AG20443 (cell line): ENCODE data around the gene AAMP.
A peak's percentile ranks its signal among the peaks of the same experiment; 100 is the strongest.

Experiments used
- DNase-seq: peaks from one replicate; pipeline ENCODE4 v3.0.0; 2012; ENCODE audit warnings: low spot score, mixed read lengths

AAMP gene

DNA sequence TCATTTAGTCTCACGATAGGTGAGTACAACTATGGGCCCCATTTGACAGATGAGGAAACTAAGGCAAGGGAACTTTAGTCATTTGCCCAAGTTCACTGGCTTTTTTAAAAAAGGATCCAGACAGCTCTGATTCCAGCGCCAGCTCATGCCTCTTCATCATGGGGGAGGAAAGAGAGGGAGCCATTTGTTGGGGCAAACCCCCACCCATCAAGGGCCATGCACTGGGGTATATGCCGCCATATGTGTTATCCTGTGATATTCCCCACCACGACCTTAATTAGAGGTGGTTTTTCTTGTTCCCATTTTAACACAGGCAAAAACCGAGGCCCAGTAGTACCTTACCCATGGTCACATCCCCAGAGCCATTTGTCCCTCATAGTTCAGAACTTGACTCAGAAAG lies 9.8 kb downstream of the AAMP start:
- DNase-seq: no peak

DNA sequence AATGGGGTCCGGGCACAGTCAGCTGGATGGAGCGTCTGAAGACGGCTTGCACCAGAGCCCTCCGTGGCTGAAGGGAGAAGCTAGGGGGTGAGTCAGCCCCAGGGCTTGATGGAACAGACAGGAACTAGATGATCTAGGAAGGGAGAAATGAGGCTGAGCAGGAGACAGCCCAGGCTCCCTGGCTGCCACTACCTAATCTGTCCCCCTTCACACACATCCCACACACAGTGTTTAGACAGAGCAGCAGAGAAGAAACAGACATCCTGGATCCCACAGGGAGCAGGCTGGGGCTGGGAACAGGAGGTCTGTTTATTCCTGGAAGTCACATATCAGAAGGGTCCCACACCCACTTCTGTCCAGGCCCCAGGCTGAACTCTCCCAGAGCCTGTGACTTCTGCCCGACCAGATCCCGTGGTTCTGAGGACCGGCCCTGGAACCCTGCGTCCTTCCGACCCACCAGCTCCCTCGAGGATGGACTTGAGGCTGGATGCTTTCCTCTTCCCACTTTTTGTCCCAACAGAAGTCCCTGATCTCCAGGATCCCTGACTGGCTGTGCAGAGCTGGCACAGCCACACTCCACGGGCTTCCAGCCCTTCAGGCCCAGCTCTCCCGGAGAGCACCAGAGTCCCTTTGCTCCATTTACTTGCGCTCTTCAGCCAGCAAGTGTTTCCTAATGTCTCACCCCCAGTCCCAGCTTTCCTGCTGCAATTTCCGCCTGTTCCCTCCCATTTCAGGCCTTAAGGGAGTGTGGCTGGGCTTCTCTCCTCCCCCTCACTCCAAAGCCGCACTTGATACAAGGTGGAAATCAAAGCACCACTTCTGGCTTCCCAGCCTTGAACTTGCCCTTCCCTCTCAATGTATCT lies 10.6 kb downstream of the AAMP start:
- DNase-seq: peak; percentile 82

DNA sequence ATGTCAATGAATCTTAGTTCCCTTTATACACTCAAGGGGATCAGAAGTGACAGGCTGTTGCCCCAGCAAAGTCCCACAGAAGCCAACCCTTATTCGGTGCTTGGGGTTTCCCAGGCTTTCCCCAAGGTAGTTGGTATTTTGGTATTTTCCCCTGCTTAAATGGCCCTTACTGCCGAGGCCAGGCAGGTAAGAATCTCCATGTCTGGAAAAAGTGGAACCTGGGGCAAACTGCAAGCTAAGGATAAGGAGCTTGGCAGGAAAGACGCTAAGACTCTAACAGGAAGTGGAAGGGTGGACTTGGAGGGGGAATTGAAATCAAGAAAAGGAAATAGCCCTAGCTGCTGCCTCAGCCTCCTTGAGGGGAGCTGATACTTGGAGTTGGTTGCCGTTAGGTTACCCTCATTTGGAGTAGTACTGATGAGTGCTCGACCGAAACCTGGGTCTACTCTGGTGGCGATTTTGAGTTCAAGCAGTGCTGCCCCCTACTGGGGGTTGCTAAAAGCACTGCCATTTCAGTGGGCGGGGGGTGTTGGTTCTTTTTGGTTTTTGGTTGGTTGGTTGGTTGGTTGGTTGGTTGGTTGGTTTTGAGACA lies 12.5 kb downstream of the AAMP start:
- peak; percentile 48 for DNase-seq

DNA sequence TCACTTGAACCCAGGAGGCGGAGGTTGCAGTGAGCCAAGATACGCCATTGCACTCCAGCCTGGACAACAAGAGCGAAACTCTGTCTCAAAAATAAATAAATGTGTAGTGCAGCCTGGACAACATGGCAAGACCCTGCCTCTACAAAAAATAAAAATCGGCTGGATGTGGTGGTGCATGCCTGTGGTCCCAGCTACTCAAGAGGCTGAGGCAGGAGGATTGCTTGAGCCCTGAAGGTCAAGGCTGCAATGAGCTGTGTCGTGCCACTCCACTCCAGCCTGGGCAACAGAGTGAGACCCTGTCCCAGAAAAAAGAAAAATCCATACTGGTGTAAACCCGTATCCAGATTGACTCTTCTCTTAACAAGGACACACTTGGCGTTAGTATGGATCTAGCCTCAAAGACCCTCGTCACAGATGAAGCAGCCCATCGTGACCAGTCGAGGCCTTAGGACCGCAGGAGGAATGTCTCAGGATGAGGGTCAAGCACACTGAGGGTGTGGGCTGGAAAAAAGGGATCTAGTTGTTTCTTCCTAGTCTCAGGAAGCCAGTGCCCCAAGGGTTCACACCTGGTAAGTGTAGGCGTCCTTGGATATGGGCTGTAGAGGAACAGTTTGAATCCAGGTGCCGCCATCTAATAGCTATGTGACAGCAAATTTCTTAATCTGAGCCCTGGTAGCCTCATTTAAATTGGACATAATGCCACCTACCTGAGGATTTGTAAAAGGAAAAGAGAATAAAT lies 13.2 kb downstream of the AAMP start:
- DNase-seq: no peak

DNA sequence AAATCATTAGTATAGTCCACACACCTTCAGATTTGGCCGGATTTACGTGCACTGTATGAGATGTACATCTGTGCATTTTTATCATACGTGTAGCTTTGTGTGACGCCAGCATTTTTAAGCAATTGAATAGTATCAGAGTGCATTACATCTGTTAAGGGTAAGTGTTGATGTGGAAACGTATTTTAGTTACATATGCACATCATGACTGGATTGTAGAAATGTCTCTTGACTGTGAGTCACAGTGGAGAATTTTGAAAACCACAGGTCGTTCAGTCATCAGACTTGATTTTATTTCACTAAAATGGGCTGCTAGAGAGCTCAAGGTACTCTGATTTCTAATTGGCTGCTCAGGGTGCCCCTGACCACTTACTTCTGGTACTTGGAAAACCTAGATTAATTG lies 14.5 kb downstream of the AAMP start:
- peak; percentile 27 for DNase-seq

DNA sequence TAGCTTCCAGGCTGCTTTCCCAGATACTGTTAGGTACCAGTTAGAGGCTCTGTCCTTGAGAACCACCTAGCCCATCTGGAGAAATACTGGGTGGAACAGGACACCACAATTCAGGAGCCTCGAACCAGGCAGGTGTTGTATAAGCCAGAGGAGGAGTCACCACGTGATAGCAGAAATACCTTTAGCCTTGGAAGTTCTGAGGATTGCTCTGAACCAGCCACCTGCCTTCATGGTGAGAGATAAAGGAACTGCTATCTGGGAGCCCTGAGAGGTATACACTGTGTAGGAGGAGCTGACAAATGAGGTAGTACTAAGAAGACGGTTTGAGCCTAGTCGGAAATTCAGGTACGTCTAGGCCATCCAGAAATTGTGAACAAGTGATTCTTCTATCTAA lies 16.7 kb downstream of the AAMP start:
- DNase-seq: no peak

DNA sequence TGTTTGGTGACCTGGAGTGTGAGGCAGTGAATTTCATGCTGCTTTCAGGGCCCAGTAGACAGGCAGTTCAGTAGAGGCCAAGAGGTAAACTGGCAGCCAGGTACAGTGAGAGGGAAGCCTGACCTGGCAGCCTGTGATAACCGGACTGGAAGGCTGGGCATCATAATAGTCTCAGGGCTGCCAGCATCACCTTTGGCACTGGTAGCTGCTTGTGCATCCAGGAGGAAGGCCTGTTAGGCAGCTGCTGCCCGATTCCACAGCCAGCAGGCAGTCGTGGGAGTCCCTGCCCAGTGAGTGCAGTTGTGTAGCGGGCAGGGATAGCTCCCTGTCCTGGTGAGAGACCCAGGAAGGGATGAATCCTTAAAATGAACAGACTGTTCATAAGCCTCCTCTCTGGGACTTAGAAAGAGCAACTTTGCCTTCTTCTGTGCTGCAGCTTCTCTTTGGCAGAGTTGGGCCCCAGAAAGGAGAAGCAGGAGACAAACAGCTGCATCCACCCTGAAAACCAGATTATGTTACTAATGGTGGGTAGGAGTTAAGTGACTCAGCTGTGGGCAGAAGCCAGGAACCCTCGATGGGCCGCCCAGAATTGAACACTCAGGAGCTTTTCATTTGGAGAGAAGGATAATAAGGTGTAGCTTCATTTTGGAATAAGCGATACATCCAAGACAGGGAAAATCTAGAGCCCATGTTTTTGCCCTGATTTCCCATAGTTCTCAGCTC lies 17.3 kb downstream of the AAMP start:
- peak; percentile 27 for DNase-seq

DNA sequence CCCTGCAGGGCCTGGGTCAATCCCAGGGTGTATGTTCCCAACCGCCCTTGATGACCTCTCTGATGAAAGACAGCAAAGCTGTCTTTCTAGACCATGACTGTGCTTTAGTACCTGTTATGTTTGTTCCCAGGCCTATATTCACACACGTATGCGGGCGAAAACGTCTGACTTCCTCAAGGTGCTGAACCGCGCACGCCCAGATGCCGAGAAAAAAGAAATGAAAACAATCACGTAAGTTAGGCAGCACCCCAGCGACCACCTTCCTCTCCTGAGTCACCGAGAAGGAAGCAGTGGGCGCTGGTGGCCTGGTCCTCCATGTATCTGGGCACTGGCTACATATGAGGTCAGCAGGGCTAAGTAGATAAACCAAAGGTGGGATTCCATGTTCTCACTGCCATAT lies 20.2 kb downstream of the AAMP start:
- DNase-seq: no peak

DNA sequence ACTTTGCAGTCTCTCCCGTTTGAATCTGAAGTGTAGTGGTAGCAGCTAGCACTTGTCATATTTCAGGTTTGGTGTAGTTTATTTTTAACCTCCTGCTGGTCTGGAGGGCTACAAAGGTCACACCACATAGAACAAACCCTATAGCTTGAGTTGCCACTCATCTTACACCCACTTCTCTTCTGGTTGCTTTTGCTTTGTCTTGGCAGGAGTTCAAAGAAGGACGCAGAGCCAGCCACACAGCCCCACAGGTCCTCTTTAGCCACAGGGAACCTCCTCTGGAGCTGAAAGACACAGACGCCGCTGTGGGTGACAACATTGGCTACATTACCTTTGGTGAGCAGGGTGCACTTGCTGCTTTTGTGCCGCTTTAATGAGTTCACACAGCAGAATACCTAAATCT lies 24.7 kb downstream of the AAMP start:
- DNase-seq: no peak

DNA sequence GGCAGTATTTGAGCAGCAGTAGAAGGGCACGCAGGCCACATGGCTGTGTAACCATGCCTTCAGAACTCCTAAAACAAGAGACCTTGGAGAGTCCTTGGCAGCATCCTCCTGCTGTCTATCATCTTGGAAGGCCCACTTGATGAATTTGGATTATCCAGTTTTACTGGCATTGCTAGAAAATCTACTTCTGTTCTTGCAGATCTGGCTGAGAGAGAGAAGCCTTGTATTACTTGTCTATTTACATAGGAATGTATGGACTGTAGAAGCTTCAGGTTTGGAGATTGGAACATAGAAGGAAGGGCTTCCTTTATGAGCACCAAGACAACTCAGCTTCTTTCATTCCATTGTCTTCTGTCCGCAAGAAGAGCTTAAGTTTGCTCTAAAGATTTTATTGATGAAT lies 25.3 kb downstream of the AAMP start:
- DNase-seq: no peak

DNA sequence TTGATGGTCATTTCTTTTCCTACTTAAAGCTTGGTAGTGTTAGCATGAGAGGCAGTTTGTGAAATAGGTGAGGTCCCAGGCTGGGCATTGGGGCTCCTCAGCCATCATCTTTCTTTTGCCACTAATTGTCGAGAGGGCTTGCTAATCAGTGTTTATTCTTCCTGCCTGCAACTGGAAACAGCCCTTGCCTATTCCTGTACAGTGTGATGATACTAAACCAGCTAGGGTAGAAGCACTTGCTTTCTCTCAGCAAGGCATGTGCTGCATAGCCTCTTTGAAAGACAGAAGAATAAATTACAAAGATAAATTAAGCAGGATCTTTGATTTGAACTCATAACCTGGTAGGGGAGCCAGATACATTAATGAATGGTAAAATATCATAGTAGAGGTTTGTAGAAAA lies 25.7 kb downstream of the AAMP start:
- DNase-seq: no peak

DNA sequence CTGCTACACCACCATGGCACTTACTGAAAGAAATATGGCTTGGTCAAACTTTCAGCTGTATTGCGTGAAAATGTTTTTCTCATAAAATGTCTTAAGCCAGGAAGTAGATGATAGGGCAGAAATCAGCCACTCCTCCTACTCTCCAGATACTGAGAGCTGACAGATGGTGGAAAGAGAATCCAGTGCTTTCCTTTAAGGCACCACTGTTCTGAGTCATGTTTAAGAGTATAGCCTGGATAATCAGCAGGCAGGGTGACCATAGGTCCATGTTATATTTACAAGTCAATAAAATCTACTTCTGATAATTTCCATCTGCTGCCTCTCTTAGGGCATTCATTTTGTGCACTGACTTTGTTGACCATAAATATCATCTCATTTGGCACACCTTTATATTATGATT lies 31.1 kb downstream of the AAMP start:
- DNase-seq: no peak

DNA sequence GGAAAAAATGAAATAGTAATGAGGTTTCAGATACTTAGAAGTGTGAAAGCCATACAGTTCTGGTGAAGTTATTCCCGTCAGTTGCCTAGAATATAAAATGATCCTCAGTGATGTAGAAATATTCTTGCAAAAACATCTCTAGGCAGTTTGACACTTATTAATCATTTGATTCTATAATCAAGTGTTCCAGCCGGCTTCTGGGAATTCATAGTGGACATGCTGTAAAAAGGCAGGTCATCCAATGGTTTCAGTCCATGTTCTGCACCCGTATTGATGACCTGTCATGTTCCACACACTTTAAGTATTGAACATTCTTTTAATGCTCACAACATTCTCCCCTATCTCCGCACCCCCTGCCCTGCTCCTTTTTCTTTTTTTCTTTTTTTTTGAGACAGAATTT lies 33.1 kb downstream of the AAMP start:
- no peak for DNase-seq

DNA sequence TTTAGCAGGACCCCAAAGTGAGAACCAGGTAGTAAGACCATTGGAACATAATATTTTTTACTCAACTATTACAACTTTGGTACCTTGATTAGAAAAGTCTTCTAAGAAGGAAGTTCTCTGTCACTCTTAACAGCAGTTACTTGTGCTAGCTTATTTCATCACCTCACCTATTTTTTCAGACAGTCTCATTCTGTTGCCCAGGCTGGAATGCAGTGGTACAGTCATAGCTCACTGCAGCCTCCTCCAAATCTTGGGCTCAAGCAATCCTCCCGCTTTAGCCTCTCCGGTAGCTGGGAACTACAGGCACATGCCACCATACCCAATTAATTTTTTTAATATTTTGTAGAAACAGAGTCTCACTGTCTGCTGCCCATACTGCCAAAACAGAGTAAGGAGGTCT lies 34.9 kb downstream of the AAMP start:
- DNase-seq: no peak

DNA sequence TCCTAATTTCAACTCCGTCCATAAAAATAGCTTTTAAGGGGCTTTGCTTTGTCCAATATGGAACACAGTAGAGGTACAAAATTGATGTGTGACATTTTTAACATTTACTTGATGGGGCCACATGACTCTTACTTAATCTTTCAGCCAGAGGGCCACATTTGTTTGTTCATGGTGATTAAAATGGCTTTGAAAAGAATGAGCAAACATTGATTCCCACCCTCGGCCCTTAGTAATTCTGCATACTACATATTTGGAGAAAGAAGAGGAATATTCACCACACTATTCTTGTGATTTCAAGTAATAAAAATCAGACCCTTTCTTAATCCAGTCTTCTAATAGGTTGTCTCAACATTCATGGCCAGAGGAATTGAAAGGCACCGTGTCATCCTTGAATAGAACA lies 35.4 kb downstream of the AAMP start:
- DNase-seq: no peak

DNA sequence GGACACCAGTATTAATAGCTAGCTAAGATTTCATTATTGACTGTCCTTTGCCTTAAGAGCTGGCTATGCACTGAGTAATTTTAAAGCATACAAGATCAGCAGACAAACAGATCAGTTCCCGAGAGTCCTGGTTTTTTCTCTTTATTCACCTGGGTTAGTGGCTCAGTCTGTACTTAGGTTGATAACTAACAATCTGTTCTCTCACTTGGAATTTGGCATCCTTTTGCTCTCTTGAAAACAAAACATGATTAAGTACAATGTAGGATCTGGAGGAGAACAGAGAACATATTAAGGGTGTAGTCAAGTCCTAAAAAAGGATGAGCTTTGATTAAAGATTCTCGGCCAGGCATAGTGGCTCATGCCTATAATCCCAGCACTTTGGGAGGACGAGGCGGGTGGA lies 36.4 kb downstream of the AAMP start:
- no peak for DNase-seq

DNA sequence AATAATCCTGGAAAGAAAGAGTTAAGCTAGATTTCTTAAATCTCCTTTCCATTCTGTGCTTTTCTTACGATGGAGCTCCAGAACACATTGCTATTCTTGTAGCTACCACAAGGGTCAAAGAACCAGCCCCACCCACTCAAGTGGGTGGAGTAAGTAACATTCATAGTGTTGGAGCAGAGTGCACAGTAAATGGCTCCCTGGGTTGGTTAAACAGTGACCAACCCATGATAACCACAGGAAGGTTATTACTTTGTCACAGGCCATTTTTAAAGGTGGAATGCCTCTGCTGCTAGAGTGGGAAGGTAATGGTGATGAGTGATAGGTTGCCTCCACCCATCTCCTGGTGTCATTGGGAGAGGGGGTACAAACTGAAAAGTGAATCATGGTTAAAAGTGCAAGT lies 39.1 kb downstream of the AAMP start:
- peak; percentile 37 for DNase-seq

DNA sequence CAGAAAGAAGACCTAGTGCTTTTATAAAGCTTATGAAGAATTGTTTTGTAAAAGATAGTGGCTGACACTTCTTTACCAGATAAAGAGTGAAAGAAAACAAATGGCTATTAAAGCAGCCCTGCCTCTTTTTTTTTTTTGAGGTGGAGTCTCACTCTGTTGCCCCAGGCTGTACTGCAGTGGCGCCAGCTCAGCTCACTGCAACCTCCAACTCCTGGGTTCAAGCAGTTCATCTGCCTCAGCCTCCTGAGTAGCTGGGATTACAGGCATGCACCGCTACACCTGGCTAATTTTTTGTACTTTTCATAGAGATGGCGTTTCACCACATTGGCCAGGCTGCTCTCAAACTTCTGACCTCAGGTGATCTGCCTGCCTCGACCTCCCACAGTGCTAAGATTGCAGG lies 40.1 kb downstream of the AAMP start:
- DNase-seq: no peak

DNA sequence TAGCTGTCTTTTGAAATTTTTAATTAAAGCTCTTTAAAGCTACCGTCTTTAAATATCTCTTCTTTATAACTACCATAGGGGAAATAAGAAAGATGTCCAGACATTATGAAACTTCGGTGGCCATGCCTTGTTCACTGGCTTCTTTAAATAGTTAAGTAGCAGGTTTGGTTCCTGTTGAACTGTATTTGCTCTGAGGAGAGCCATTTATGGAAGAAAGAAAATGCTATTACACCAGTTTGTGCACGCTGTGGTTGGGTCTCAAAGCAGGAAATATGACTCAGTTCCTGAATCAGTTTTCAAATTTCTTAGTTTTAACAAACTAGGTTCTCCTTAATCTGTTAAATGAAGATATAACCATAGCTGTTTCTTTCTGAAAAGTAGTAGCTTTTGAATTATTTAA lies 40.7 kb downstream of the AAMP start:
- peak; percentile 72 for DNase-seq

DNA sequence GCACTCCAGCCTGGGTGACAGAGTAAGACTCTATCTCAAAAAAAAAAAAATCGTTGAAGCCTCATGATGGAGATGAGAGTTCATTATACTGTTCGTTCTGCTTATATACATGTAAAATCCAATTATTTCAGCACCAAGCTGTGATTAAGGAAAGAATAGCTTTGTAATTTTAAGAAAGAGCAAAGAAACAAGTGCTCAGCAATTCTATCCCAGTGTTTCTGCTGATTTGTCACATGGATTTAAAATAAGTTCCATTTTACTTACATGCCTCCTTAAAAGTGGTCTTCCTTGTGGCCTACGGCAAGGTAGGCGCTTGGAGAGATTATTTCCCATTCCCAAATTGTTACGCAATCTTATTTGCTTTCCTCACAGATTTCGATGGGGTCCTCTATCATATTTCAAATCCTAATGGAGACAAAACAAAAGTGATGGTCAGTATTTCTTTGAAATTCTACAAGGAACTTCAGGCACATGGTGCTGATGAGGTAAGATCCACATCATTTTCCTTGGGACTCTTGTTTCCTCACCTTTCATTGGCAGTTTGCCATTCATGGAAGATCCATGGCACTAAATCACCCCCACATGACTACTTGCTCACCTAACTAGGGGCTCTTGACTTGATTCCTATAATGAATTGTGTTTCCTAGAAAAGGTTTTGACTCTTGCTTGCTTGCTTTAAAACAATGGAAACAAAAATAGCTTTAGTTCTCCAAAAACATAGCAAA lies 41.4 kb downstream of the AAMP start:
- DNase-seq: no peak

DNA sequence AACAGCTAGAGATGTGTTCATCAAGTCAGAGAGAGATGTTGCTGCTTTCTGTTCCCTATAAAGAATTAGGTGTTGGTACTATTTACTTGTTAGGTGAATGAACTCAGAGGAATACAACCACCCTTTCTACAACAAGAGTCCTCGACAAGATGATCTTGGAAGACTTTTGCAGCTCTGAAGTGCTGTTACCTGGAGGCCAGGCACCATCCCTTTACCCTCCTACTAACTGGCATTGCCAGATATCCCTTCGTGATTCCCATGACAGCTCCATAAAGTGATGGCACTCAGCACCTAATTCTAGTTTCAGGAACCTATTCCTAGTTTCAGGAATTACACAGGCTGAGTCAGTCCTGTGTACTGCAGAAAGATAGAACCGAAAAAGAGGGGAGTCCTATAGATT lies 43.0 kb downstream of the AAMP start:
- DNase-seq: no peak

DNA sequence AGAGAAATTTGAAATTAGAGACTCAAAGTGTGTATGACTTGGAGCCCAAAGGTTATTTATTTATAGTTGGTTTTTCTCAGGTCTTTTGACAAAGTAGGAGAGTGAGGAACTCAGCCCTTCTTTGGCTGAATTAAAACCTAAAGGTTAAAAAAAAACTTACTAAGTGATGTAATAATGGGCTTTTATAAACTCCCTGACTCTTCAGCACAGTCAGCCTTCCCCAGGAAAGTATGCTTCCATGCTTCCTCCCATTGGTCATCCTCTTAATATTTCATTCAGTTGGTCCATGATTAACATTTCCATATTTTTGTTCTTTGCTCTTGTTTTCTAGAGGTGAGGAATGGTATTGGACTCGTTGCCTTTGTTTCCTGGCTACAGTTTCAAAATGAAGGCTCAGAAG lies 45.8 kb downstream of the AAMP start:
- no peak for DNase-seq
